Inferior parietal cortex (tissue), 1 donor: ENCODE measurements around the gene LMO7.

Experiments
- DNase-seq: peaks from one replicate; pipeline ENCODE4 v3.0.0-alpha.2; 2016; ENCODE audit errors: extremely low spot score

The LMO7 gene

DNA sequence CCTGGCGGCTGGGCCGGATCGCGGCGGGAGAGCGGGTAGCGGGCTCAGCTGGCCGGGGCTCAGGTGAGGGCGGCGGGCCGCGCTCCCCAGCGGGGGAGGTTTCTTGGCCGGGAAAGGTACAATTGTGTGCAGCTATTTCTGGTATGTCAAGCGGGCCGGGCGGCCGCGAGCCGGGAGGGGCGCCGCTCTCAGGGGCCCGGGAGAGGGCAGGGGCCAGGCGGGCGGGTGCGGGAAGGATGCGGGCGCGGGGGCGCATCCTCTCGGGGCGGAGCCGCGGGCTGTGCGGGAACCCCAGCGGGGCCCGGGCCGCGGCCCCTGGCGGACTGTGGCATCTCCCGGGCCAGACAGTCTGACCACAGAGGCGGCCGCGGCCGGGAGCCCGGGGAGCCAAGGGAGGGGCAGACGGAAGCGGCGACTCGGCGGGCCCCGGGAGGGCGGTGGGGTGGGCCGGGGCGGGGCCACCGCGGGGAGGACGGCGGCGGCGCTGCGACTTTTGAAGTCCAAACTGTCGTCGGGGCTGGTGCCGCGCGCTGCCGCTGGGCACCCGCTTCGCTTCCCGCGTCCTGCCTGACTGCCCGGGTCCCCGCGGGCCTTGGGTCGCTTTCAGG lies at the start of gene LMO7:
Gene LMO7, plus strand, starts transcription at position 503 of the 608 bp plus-strand sequence. CDS start 328 bp downstream, outside the sequence.
- no peak for DNase-seq

DNA sequence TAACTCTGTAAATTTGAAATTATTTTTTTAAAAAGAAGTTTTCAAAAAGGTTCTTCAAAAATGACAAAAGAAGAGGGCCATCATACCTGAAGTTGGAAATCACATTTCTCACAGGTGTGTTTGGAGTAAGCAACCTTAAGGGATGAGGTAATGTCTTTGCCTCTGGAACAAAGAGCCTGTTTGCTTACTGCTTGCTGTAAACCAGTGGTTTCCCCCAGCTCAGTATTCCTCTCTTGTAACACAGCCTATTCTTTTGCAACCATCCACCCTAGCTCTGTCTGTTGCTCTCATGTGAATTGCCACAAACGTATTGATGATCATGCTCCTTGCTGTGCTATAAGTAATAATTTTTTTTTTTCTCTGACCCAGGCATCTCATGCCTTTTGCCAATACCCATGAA lies 48.5 kb upstream of the LMO7 start:
- DNase-seq = no peak

DNA sequence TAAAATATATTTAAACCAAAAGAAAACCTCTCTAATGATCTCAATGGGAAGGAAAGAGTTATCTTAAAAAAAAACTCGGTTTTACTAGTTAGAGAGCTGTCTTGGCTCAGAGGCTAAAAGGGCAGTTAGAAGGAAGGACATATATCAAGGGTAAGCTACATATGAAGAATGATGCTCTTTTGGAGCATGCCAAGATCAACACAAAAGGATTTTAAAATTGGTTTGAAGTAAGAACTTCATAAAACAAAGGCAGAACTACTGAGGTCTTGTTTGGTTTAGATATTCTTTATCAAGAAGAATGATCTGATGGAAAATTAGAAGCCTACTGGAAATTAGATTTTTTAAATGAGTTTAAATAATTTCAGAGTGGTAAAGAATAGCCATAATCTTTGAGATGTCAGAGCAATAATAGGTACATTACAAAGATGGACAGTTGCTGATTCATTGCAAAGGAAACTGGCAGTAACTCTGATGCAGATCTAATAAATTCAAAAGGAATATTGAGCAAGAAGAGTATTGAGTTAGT lies 39.4 kb upstream of the LMO7 start:
- DNase-seq = no peak

DNA sequence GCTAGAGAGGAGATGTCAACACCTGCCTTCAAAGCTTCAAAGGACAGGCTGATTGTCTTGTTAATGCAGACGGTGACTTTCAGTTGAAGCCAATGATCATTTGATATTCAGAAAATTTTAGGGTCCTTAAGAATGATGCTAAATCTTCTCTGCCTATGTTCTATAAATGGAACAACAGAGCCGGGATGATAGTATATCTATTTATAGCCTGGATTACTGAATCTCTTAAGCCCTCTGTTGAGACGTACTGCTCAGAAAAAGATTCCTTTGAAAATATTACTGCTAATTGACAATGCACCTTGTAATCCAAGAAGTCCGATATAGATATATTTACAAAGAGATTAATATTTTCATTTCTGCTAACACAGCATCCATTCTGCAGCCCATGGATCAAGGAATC lies 35.8 kb upstream of the LMO7 start:
- no peak for DNase-seq

DNA sequence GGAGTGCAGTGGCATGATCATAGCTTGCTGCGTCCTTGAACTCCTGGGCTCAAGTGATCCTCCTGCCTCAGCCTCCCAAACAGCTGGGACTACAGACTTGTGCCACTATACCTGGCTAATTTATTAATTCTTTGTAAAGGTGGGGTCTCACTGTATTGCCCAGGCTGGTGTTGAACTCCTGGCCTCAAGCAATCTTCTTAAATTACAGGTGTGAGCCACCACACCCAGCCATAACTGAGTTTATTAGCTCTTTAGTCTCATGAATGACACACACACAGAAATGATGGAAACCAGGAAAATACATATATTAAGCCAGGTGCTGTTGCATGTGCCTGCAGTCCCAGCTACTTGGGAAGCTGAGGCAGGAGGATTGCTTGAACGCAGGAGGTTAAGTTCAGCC lies 33.1 kb upstream of the LMO7 start:
- no peak for DNase-seq

DNA sequence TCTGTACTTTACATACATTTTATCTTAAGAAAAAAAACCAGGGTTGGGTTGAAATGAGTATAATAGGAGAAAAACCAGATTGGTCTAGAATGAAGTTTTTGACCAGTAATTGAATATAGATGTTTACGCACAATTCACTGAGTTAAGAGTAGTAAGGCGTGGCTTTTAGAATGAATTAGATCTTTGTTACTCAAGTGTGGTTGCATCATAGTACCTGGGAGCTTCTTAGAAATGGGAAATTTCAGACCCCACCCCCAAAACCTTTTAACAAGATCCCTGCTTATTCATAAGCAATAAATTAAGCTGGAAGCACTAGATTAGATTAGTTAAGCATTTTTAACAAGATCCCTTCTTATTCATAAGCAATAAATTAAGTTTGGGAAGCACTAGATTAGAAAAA lies 28.7 kb upstream of the LMO7 start:
- no peak for DNase-seq

DNA sequence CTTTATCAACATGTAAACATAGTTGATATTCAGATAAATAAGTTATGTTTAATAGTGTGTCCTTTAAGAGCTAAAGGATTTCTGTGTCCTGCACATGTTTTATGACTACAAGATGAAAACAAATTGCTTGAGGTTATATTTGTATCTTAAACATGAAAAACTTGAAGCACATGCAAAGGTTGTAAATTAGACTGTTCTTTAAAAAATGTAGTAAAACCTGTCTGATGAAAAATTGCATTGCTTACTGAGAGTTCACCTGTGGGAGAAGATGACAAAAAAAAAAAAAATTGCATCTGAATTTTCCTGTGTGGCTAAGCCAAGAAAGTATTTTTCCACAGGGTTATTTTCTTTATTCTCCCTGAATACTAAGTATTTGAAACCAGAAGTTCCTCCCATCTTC lies 25.7 kb upstream of the LMO7 start:
- no peak for DNase-seq

DNA sequence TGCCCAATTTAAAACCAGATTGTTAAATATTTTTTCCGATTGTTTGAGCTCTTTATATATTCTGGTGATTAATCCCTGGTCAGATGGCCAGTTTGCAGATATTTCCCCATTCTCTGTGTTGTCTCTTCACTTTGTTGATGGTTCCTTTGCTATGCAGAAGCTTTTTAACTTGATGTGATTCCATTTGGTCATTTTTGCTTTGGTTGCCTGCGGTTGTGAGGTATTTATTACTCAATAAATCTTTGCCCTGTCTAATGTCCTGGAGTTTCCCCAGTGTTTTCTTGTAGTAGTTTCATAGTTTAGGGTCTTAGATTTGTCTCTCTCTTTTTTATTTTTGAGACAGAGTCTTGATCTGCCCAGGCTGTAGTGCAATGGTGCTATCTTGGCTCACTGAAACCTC lies 23.8 kb upstream of the LMO7 start:
- no peak for DNase-seq

DNA sequence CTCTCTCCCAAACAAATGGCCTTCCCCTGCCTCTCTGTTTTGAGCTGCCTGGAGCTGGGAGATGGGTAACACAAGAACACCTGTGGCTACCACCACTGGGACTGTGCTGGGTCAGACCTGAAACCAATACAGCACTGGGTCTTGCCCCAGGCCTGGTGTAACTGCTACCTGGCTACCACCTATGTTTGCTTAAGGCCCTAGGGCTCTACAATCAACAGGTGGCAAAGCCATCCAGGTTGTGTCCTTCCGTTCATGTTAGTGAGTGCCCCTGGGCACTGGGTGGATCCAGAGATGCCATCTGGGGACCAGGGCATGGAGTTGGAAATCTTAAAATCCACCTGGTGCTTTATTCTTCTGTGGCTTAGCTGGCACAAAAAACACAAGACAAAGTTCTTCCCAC lies 18.9 kb upstream of the LMO7 start:
- DNase-seq = no peak

DNA sequence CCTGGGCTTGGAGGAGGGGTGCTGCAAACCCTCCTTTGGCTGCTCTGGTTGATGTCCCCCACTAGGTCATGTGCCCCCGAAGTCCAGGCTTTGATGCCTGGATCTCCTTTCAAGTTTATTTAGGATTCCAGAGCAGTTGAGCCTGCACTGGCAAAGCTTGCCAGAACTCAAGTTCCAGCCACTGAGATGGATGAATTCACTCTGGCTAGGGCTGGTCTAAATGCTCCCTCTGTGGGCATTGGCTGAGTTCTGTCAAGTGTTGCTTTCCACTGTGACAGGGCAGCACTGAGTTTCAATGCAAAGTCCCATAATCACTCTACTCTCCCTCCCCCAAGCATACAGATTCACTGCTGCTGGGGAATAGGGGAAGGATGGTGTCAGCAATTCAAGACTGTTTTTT lies 17.8 kb upstream of the LMO7 start:
- no peak for DNase-seq

DNA sequence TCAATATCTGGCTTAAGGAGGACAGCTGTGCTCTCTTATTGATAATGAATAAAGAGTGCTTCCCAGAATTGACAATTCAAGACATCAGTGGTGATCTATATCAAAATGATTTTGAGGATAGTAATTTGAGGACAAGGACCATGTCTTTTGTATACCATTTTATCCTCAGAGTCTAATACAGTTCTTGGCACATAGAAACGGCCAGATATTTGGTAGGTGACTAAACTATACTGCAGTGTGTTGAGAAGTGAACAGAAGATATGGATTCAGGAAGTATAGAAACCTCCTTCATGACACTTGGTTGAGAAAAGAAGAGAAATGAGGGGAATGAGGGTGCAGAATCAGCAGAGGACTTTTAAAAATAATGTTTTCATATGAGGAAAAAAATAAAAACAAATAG lies 16.1 kb upstream of the LMO7 start:
- DNase-seq = no peak

DNA sequence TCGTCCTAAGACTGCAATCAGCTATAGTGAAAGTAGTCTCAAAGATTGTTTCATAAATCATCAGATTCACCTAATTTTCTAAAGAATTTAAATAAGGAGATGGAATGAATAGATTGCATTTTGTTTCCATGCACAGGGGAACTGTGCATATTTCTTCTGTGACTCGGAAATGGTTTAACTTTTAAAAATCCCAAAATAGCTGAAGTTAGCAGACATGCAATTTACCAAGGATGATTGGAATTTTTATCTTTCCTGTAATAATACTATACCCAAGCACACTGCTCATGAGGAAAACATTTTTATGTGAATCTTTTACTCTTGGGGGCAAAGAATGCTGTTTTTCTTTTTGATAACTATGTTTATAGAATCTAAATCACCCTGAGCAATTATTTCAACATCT lies 15.0 kb upstream of the LMO7 start:
- no peak for DNase-seq

DNA sequence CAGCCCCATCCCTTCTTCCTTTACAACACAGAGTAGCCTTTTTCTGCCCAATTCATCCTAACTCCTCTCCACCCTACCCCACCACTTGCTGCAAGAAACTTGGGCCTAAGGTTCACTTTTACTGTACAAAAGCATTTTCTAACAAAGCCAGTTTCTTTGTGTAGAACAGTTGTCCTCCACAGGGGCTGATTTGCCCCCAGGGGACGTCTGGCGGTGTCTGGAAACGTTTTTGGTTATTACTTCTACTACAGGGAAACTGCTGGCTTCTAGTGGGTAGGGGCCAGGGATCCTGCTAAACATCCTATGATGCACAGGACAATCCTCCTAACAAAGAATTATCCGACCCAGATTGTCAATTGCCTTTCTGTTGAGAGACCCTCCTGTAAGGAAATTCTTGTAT lies 7.3 kb upstream of the LMO7 start:
- no peak for DNase-seq

DNA sequence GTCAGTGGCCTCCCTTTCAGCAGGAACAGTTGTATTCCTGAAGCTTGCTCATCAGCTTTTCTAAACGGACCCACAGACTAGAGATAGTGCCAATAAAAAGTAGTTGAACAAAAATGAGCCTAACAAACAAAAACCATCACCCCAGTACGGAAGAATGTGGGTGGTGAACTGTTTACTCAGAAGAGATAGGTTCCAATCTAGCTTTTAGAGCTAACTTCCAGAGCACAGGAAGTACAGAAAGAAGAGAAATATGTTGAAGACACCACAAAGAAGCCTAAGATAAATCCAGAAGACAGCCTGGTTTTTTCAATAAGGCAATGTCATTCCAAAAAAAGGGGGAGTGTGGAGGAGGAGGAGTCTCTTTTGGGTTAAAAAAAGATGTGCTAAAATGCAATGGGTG lies 2.8 kb upstream of the LMO7 start:
- DNase-seq = no peak

DNA sequence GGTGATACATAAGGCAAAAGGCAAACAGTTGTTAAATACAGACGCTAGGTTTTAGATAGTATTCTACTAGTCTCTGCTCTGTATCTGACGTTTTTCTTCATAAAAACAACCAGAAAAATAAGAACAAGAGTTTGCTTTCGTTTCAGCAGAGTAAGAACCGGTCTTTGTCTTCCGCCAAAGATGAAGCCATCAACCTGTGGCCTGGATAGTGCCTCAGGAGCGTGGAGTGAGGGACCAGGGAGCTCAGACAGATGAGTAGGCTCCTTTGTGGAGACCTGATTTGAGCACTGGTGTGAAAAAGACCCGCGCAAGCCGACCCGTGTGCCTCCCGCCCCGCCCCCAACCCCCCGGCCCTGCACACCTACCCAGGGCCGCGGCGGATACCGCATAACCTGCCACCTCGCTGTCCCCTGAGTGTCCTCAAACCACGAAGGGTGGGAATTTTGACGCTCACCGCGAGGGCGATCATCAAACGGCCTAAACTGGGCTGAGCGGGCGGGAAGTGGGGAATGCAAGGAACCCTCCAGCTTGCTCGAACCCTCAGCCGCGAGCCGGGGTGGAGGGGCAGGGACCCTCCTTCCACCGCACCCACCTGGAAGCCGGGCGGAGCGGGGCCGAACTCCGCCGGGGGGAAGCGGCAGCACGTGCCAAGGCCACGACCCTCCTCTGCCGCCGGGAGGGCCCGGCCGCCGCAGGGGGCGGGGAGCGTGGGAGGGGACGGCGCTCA lies 866 bp upstream of the LMO7 start:
- DNase-seq = no peak

DNA sequence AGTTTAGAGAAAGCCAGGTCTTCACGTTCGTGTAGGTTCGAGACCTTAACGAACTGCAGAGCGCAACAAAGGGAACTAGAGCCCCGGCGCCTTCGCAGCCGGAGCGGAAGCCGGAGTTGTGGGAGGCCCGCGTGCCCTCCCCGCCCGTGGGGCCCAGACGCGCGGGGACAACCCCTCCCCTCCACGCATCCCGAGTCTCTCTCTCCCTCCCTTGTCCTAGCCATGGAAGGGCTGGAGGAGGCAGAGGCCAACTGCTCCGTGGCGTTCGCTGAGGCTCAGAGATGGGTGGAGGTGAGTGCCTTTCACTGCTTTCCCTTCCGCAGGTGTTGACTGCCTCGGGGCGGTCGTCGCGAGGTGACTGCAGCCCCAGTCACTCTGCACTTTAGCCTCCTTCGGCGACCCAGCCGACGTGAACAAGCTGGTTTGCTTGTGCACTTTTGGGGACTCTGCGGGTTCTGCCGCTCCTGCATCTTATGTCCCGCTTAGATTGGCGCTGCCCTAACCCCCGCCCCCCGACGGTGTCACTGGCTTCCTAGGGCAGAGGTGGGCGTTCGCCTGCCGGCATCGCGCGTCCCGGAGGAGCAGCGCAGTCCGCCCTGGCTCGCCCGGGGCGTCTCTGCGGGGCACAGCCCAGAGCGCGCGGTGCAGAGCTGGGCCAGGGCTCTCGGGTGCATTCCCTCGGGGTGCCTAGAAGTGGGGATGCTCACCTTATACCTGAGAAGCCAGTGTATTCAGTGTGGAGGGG lies 478 bp downstream of the LMO7 start:
- DNase-seq = no peak

DNA sequence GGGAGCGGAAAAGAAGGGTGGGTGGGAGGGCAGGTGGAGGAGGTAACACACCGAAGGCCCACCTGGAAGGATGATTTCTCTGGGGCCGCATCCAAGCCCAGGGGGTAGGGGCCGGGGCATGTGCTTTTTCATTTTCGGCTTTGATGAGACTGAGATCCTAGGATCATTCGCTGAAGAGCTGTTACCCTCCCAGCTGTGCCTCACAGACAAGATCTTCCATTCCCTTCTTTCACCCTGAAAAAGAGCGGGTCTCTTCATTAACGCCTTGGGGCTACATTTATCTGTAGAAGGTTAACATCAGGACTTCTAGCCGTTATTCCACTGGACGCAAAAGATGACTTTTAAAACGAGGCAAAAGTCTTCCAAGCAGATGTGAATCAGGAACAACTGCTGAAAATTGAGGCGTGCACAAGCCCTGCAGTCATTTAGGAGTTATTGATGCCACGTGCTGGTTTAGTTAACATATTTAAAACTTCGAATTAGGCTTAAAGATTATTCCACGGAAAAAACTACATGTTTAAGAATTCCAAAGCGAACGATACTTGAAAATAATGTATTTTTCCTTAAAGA lies 1.1 kb downstream of the LMO7 start:
- no peak for DNase-seq

DNA sequence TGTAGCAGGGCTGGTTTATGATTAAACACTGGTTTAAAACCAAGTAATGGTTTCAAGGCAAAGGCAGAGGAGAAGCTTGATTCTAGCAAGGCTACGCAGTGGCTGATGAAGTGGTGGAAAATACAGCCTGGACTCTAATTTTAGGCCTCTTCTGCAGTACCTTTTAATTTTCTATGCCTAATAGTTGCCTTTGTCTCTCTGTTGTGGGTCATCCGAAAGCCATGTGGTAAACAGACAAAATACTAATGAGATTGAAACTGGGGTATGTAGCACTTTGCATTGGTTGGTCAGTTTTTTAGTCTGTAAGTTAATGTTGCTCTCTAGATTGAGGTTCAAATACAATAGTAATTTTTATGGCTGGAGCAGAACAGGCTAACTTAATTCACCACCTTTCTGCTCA lies 3.3 kb downstream of the LMO7 start:
- no peak for DNase-seq

DNA sequence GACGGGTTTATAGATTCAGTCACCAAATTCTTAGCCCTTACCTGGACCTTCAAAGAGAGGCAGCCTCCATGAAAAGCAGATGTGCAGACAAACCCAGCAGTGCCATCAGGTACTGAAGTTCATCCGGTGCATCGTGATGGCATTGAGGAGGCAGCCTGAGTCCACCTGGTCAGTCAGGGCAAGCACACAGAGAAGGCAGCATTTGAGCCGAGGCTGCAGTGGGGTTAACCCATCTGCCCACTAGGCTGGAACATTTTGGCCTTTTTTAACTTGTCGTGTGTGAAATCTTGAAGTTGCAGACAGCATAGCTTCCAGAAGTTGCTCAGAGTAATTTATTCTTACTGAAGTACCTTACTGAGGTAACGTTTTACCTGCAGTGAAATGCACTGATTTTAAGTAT lies 4.9 kb downstream of the LMO7 start:
- no peak for DNase-seq

DNA sequence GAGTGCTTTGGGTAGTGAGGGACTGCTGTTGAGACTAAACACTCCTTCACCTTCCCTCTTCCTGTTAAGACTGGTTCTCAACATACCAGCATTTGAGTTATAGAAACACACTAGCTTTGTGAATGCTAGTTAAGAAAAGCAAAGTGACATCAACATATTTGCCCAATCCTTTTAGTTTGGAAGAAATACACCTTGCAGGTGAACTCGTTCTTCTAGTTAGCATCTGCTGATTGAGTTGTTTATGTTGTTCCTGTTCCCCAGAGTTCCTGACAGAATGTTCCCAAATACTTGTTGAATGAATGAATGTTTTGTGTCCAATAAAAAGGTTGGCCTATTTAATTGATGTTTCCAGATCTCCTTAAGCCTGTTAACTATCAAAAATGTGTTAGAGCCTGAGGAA lies 7.1 kb downstream of the LMO7 start:
- no peak for DNase-seq

DNA sequence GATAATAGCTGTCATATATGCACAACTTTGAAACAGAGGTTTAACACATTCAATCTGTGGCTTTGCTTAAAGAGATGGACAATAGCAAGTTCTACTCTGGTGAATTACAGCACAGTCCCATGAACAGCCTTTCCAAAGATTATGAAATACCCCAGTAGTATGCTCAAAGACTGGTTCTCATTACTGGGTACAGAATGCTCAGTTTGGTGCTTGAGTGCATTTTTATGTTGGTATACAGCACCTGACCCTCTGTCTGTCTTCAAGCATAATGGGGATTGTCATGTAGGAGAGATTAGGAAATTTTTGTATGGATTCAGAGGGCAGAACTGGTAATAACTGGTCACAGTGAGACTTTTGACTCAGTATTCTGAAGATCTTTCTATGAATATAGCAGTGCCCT lies 7.6 kb downstream of the LMO7 start:
- no peak for DNase-seq

DNA sequence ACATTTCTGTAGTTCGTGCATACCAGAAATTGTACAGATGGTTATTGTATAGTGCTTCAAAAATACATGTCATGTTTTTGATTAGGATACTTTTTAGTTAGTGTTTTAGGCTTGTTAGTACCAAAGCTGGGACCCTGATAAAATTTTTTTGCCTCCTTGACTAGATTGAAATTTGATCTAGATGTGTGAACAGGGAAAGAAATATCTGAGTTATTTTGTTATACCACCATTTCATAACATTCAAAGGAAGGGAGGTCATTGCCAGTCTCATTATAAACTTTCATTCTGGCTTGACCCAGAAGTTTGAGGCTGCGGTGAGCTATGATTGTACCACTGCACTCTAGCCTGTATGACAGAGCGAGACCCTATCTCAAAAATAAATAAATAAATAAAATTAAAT lies 9.0 kb downstream of the LMO7 start:
- no peak for DNase-seq
